Left kidney (tissue), 1 donor: ENCODE results near the gene GDAP2. TPM values are rescaled to one million over a fixed set of nuclear protein-coding genes. Genes with fewer than 3 reads are reported as not detected.

Source experiments
- polyA plus RNA-seq: library from polyadenylated mRNA; unstranded; fragments of 120-200 nt; gene quantifications from one replicate; pipeline ENCODE4 v1.2.1, GENCODE V29; 2013; ENCODE audit not compliant: insufficient read length

The GDAP2 gene
- polyA plus RNA-seq, 1 donor, result 19.6 TPM

Other genes starting within 250 kb of the GDAP2 start
- gene WDR3, start 118 bp upstream of the GDAP2 start, polyA plus RNA-seq, result 33.2 TPM